Prostate gland (tissue), 2 donors: ENCODE results near the gene ATG7. TPM values are rescaled to one million over a fixed set of nuclear protein-coding genes. Genes with fewer than 3 reads are reported as not detected.

Source experiments
- DNase-seq: peaks from one replicate; pipeline ENCODE4 v3.0.0-alpha.2; 2019; ENCODE audit warnings: low spot score
- H3K27ac ChIP-seq, 2 donors: fragments of 200-600 bp; sonication (generic); 2 replicates each; pipeline ENCODE4 v1.5.1; 2017 to 2019
- H3K27me3 ChIP-seq: fragments of 200-600 bp; sonication (generic); replicated peaks from 2 replicates; pipeline ENCODE4 v1.5.1; 2019; ENCODE audit not compliant: insufficient read depth
- H3K36me3 ChIP-seq, 2 donors: fragments of 200-600 bp; sonication (generic); 1 replicate in 1 of 2; 2 replicates in 1 of 2; pipeline versions ENCODE4 v1.5.1 to v1.8.1; 2017 to 2019
- H3K4me1 ChIP-seq: fragments of 200-600 bp; sonication (generic); replicated peaks from 2 replicates; pipeline ENCODE4 v1.5.1; 2019
- H3K4me3 ChIP-seq, 2 donors: fragments of 200-600 bp; sonication (generic); 2 replicates each; pipeline ENCODE4 v1.5.1; 2017 to 2019
- H3K9me3 ChIP-seq: fragments of 200-600 bp; sonication (generic); 2 replicates; pipeline ENCODE4 v1.5.1; 2017
- POLR2A ChIP-seq: fragments of 450-650 bp; IDR thresholded peaks from one replicate; pipeline ENCODE4 v1.6.1; 2016; ENCODE audit warnings: antibody characterized with exemption, mild to moderate bottlenecking
- POLR2AphosphoS5 ChIP-seq: sonication (generic); formaldehyde crosslinking; IDR thresholded peaks from one replicate; pipeline ENCODE4 v1.6.1; 2017; ENCODE audit warnings: antibody characterized with exemption
- WGBS: methylation state at CpG from one replicate; pipeline ENCODE4 v1.1.5; 2018; 5-methylcytosine and 5-hydroxymethylcytosine counted together
- intact Hi-C: fragments of 100-400 bp; cut with DNase I; formaldehyde crosslinking; loops from one replicate; pipeline ENCODE4 v1.14.2; 2022
- total RNA-seq, 2 donors: library from RNA; depleted of rRNA; stranded (reverse); fragments of >200 nt; gene quantifications; one replicate each; pipeline ENCODE4 v1.1.0, GENCODE V29; 2016
- TF ChIP-seq, protein P1 (sequence below), 4 experiments: fragments of 200-600 bp in 2 of 4; fragments of 450-650 bp in 2 of 4; sonication (generic) in 2 of 4; IDR thresholded peaks; 1 replicate in 3 of 4; 2 replicates in 1 of 4; pipeline ENCODE4 v1.5.1; 2016 to 2019; ENCODE audit warnings: antibody characterized with exemption in 4 of 4, mild to moderate bottlenecking in 2 of 4, moderate library complexity in 2 of 4

The ATG7 gene
- total RNA-seq, 2 donors from 2014 or later = 25.2 to 66.5 TPM

DNA sequence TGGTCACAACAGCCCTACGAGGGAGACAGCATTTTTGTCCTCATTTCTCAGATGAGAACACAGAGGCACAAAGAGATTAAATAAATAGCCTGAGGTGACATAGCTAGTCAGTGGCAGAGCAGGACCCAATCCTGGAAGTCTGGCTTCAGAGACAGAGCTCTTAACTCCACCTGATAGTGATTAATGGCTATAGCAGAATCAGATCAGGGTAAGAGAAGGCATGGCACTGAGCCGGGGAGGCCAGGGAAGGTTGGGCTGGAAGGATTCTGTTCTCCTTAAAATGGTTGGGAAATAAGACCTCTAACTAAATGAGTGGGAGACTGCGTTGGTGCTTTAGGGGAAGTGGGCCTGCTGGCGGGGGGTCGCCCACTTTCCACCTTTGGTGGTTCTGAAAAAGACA, 267.0 kb downstream of the ATG7 start:
- Histone ChIP-seq H3K36me3 (no peaks in the 10 kb centered on the region), H3K27ac (no peak overlapping the region), H3K4me1 (peaks cover under 1% of the 10 kb centered on the region), H3K27me3 (no peaks in the 10 kb centered on the region), H3K9me3 (no peaks in the 10 kb centered on the region), H3K4me3 (no peak overlapping the region)
- DNase-seq = no peak
- TF ChIP-seq, protein P1, sequence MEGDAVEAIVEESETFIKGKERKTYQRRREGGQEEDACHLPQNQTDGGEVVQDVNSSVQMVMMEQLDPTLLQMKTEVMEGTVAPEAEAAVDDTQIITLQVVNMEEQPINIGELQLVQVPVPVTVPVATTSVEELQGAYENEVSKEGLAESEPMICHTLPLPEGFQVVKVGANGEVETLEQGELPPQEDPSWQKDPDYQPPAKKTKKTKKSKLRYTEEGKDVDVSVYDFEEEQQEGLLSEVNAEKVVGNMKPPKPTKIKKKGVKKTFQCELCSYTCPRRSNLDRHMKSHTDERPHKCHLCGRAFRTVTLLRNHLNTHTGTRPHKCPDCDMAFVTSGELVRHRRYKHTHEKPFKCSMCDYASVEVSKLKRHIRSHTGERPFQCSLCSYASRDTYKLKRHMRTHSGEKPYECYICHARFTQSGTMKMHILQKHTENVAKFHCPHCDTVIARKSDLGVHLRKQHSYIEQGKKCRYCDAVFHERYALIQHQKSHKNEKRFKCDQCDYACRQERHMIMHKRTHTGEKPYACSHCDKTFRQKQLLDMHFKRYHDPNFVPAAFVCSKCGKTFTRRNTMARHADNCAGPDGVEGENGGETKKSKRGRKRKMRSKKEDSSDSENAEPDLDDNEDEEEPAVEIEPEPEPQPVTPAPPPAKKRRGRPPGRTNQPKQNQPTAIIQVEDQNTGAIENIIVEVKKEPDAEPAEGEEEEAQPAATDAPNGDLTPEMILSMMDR (IDR thresholded peaks at IDR 0.05) = no peak
- TF ChIP-seq POLR2AphosphoS5 (no peak), POLR2A (no peak)
- intact Hi-C loops = no loop called here
- 87% methylated on average over 5 of the region's 5 CpGs for WGBS

DNA sequence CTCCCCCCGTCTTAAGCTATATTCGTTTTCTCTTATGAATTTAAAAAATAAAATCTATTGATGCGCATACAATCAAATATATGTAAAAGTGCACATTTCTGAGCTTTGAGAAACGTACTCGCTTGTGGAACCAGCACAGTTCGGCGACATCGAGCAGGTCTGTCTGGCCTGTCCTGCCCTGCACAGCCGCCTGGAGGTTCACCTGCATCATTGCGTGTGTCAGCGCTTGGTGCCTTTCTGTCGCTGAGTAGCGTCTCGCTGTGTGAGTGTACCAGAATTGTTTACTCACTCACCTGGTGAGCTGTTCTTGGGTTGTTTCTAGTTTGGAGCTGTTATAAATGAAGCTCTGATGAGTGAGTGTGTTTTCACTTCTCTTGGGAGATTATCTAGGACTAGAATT, 267.5 kb downstream of the ATG7 start:
- peak; percentile 66 for DNase-seq
- no peak overlapping the region for H3K27ac ChIP-seq
- H3K36me3 ChIP-seq = no peaks in the 10 kb centered on the region
- whole genome bisulfite sequencing = 63% methylated on average over 14 of the region's 14 CpGs
- no peaks in the 10 kb centered on the region for H3K4me1 ChIP-seq
- no peaks in the 10 kb centered on the region for H3K27me3 ChIP-seq
- TF ChIP-seq POLR2A = no peak
- TF ChIP-seq, protein P1 (IDR thresholded peaks at IDR 0.05) = peak in 3 of 4 experiments; percentile 22 to 48 (median 35)
- intact Hi-C loops = no loop called here
- H3K4me3 ChIP-seq = no peak overlapping the region
- no peaks in the 10 kb centered on the region for H3K9me3 ChIP-seq

DNA sequence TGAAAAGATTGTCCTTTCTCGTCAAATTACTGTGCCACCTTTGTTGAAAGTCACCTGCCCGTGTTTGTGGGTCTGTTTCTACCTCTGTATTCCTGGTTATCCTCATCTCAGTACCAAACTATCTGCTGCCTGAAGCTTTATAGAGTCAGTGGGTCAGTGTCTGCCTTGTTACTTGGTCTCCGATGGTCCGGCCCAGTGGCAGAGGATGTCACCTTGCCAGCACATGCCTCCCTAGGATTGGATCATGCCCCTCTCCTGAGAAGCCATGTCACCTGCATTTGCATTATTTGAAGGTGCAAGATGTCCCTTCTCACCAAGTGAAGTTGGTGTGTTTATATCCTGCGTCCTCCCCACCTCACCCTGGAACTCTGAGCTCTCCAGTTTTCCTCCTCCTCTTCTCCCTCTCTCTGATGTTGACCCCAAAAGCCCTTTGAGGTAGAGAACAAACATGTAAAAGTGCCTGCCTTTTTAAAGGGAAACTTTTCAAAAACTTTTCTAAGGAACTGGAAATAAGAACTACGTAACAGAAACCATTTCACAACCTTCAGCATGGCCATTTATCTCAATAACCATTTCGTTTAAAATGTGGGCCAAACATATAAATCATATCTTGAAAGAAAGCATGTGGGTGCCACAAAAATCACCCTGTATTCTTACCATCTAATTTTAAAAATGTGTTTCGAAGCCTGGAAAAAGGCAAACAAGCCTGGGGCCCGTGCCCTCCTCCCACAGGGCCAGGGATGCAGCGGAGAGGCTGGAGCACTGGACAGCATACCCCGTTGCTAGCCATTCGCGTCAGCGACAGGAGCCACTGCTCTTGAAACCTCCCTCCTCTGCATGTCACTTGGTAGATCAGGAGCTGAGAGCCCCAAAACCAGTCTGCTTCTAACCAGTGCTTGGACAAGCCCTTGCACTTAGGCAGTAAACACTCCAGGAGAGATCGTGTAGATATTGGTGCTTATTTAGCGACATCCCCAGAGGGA, 269.4 kb downstream of the ATG7 start:
- H3K27me3 ChIP-seq = no peaks in the 10 kb centered on the region
- H3K36me3 ChIP-seq = no peaks in the 10 kb centered on the region
- intact Hi-C loops = no loop called here
- no peak overlapping the region for H3K4me3 ChIP-seq
- TF ChIP-seq POLR2A (no peak), POLR2AphosphoS5 (no peak)
- DNase-seq = no peak
- H3K4me1 ChIP-seq = no peaks in the 10 kb centered on the region
- 52% methylated on average over 16 of the region's 16 CpGs for WGBS
- no peaks in the 10 kb centered on the region for H3K9me3 ChIP-seq
- no peak overlapping the region for H3K27ac ChIP-seq

DNA sequence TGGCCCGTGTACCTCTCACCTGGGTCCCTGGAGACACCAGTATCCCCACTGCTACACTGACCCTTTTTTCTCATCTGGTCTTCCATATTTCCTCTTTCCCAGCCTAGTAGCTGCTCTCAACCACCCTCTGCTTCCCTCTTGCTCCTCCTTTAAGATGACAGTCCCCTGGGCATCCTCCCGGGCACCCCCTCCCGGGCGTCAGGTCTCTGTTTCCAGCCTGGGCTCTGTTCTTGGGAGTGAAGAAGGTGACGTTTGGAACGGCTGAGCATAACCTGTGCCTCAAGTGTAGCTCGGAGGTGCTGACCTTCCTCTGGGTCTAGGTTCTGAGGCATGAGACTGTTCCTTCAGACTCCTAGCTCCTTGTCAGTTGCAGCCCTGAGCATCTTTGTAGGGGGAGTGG, 270.4 kb downstream of the ATG7 start:
- no peaks in the 10 kb centered on the region for H3K4me1 ChIP-seq
- no peak overlapping the region for H3K4me3 ChIP-seq
- WGBS = 71% methylated on average over 7 of the region's 7 CpGs
- TF ChIP-seq POLR2AphosphoS5 (no peak), POLR2A (no peak)
- TF ChIP-seq, protein P1 (IDR thresholded peaks at IDR 0.05) = no peak
- H3K36me3 ChIP-seq = no peaks in the 10 kb centered on the region
- no peak overlapping the region for H3K27ac ChIP-seq
- no peaks in the 10 kb centered on the region for H3K9me3 ChIP-seq
- no peak for DNase-seq
- intact Hi-C loops = no loop called here
- H3K27me3 ChIP-seq = no peaks in the 10 kb centered on the region

DNA sequence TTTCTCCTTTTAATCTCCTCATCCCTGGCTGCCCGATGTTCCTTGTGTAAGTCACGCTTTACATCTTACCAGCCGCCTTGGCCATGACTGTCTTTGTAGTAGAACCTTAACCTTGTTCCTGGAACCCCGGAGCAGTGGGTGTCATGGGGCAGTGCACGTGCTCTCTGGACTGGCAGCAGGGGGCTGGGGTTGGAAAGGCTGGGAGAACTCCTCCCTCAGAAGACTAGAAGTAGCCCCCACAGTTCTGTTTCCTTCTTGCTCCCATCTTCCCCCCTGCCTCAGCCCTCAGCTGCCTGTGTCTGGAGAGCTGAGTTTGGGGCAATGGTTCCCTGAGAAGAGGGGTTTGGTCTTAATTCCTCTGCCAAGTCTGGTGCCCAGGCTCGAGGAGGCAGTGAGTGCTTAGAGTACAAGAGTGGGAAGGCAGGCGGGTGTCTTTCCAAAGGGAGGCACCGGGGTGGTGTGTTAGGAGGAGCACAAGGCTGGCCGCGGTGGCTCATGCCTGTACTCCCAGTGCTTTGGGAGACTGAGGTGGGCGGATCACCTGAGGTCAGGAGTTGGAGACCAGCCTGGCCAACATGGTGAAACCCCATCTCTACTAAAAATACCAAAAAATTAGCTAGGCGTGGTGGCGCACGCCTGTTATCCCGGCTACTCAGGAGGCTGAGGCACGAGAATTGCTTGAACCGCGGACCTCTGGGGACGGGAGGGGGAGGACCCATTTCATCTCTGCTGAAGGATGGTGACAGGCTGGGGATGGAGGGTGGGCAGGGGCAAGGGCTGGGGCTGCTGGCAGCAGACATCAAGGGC, 271.1 kb downstream of the ATG7 start:
- H3K4me1 ChIP-seq = no peaks in the 10 kb centered on the region
- intact Hi-C loops = no loop called here
- H3K36me3 ChIP-seq = no peaks in the 10 kb centered on the region
- H3K9me3 ChIP-seq = no peaks in the 10 kb centered on the region
- H3K27me3 ChIP-seq = no peaks in the 10 kb centered on the region
- H3K4me3 ChIP-seq = no peak overlapping the region
- no peak for TF ChIP-seq POLR2AphosphoS5
- TF ChIP-seq, protein P1 (IDR thresholded peaks at IDR 0.05) = no peak
- no peak for TF ChIP-seq POLR2A
- no peak for DNase-seq
- WGBS = 92% methylated on average over 19 of the region's 19 CpGs
- no peak overlapping the region for H3K27ac ChIP-seq
